MM.1S (cell line): ENCODE measurements around the gene TTC9C.
"Not testable (repeated sequence)": the region's sequence is repeated elsewhere in the genome, so short reads cannot be mapped to it uniquely, and the experiment has no call there.

Experiments
- CTCF ChIP-seq: fragments of 300-600 bp; sonication (generic); IDR thresholded peaks from 2 replicates; pipeline ENCODE4 v1.5.1; 2016; ENCODE audit warnings: antibody characterized with exemption, low read length, mixed read lengths
- EZH2phosphoT487 ChIP-seq: fragments of 300-600 bp; sonication (generic); IDR thresholded peaks from 2 replicates; pipeline ENCODE4 v1.6.1; 2018; ENCODE audit warnings: antibody characterized with exemption, low read length

- TF ChIP-seq CTCF, EZH2phosphoT487: not testable (repeated sequence)
Measured at GRCh38 chr11:62749931-62750330, 21.6 kb downstream of the TTC9C start.
